ENCODE measurements around the gene EML1. TPM values are rescaled to one million over a fixed set of nuclear protein-coding genes. Genes with fewer than 3 reads are reported as not detected.

The EML1 gene
- total RNA-seq, 1 experiment from 2014 or later, result 12.0 TPM

- H3K4me1 ChIP-seq (ENCODE audit: insufficient read depth, low read length), result peaks cover 23% of the 10 kb centered on the region
- no peaks in the 10 kb centered on the region for H3K9me2 ChIP-seq (replicated peaks; ENCODE audit: low read length)
- H3K27ac ChIP-seq (ENCODE audit: low read length), result no peak overlapping the region
- H3K79me2 ChIP-seq (ENCODE audit: low read length), result peaks cover 17% of the 10 kb centered on the region
- H4K20me1 ChIP-seq (ENCODE audit: low read length), result 0 out of 2 replicates have a peak, but pooled peaks cover 4% of the 10 kb centered on the region
- ChIA-PET CTCF (interaction anchor here (0.6 kb wide), 1 partner anchor 176 kb away, joined by 3 read pairs; no protein-coding TSS in a partner anchor), POLR2A (ENCODE audit: unreplicated experiment) (no interaction called here)
- no peak for DNase-seq
- TF ChIP-seq EZH2phosphoT487 (IDR thresholded peaks at IDR 0.05; ENCODE audit: borderline replicate concordance, low read length), result no peak
- no peak for TF ChIP-seq CTCF (conservative IDR thresholded peaks at IDR 0.05; ENCODE audit: low read depth, low read length)
- TF ChIP-seq EZH2 (IDR thresholded peaks at IDR 0.05; ENCODE audit: low read length, unreplicated experiment), result no peak
- H3K4me3 ChIP-seq (ENCODE audit: low read length), result no peak overlapping the region
- H3K4me2 ChIP-seq (ENCODE audit: low read length), result no peak overlapping the region
- H3K36me3 ChIP-seq (ENCODE audit: low read depth, low read length), result no peaks in the 10 kb centered on the region
- ATAC-seq, result no peak
- no peaks in the 10 kb centered on the region for H3F3A ChIP-seq (ENCODE audit: low read length, unreplicated experiment)
- intact Hi-C loops (cut with micrococcal nuclease), result no loop called here
- no TSS peak for BruUV-seq (replicated peaks)
- no peak overlapping the region for H3K9ac ChIP-seq (ENCODE audit: low read length)
- no peaks in the 10 kb centered on the region for H3K27me3 ChIP-seq (ENCODE audit: low read length)
- H3K9me3 ChIP-seq (ENCODE audit: low read length), result no peaks in the 10 kb centered on the region
- H2AFZ ChIP-seq (ENCODE audit: low read length), result no peak overlapping the region
Measured at GRCh38 chr14:99797231-99797630, 4.0 kb downstream of the EML1 start.

- TF ChIP-seq EZH2 (IDR thresholded peaks at IDR 0.05; ENCODE audit: low read length, unreplicated experiment), result no peak
- no peak for TF ChIP-seq CTCF (conservative IDR thresholded peaks at IDR 0.05; ENCODE audit: low read depth, low read length)
- no peak for TF ChIP-seq EZH2phosphoT487 (IDR thresholded peaks at IDR 0.05; ENCODE audit: borderline replicate concordance, low read length)
- POLR2A ChIA-PET (ENCODE audit: unreplicated experiment), result no interaction called here
- H3K79me2 ChIP-seq (ENCODE audit: low read length), result 0 out of 2 replicates have a peak, but pooled peaks cover 10% of the 10 kb centered on the region
Measured at GRCh38 chr14:99800781-99801180, 7.6 kb downstream of the EML1 start.

GRCh38 chr14:99802301-99803105 lies 9.3 kb downstream of the EML1 start:
- ChIA-PET CTCF (no interaction called here), POLR2A (ENCODE audit: unreplicated experiment) (interaction anchor here (0.5 kb wide), 1 partner anchor 9 kb away, joined by 4 read pairs; the partner anchor contains the start of gene EML1)
- Histone ChIP-seq H2AFZ (ENCODE audit: low read length) (no peak overlapping the region), H3K9ac (ENCODE audit: low read length) (no peak overlapping the region), H3K27me3 (ENCODE audit: low read length) (no peaks in the 10 kb centered on the region), H3F3A (ENCODE audit: low read length, unreplicated experiment) (no peaks in the 10 kb centered on the region), H3K9me3 (ENCODE audit: low read length) (no peaks in the 10 kb centered on the region), H3K36me3 (ENCODE audit: low read depth, low read length) (no peaks in the 10 kb centered on the region), H3K79me2 (ENCODE audit: low read length) (no peaks in the 10 kb centered on the region), H3K9me2 (replicated peaks; ENCODE audit: low read length) (no peaks in the 10 kb centered on the region), H3K4me3 (ENCODE audit: low read length) (no peak overlapping the region), H4K20me1 (ENCODE audit: low read length) (no peaks in the 10 kb centered on the region), H3K4me2 (ENCODE audit: low read length) (no peak overlapping the region), H3K4me1 (ENCODE audit: insufficient read depth, low read length) (peaks cover 18% of the 10 kb centered on the region), H3K27ac (ENCODE audit: low read length) (no peak overlapping the region)
- intact Hi-C loops (cut with micrococcal nuclease), result no loop called here
- ATAC-seq, result peak; percentile 87
- no TSS peak for BruUV-seq (replicated peaks)
- DNase-seq, result peak; percentile 38
- no peak for TF ChIP-seq EZH2 (IDR thresholded peaks at IDR 0.05; ENCODE audit: low read length, unreplicated experiment)
- no peak for TF ChIP-seq CTCF (conservative IDR thresholded peaks at IDR 0.05; ENCODE audit: low read depth, low read length)
- no peak for TF ChIP-seq EZH2phosphoT487 (IDR thresholded peaks at IDR 0.05; ENCODE audit: borderline replicate concordance, low read length)

More at GRCh38 chr14:99800781-99801180, 7.6 kb downstream of the EML1 start:
- Histone ChIP-seq H3K27me3 (ENCODE audit: low read length) (no peaks in the 10 kb centered on the region), H3F3A (ENCODE audit: low read length, unreplicated experiment) (no peaks in the 10 kb centered on the region), H3K9ac (ENCODE audit: low read length) (no peak overlapping the region), H3K4me2 (ENCODE audit: low read length) (no peak overlapping the region), H2AFZ (ENCODE audit: low read length) (no peak overlapping the region), H3K9me2 (replicated peaks; ENCODE audit: low read length) (no peaks in the 10 kb centered on the region), H3K36me3 (ENCODE audit: low read depth, low read length) (no peaks in the 10 kb centered on the region), H3K4me1 (ENCODE audit: insufficient read depth, low read length) (peaks cover 15% of the 10 kb centered on the region), H3K4me3 (ENCODE audit: low read length) (no peak overlapping the region), H4K20me1 (ENCODE audit: low read length) (no peaks in the 10 kb centered on the region), H3K9me3 (ENCODE audit: low read length) (no peaks in the 10 kb centered on the region), H3K27ac (ENCODE audit: low read length) (no peak overlapping the region)
- ATAC-seq (no peak), DNase-seq (no peak)
- CTCF ChIA-PET, result no interaction called here
- intact Hi-C loops (cut with micrococcal nuclease), result no loop called here
- BruUV-seq (replicated peaks), result no TSS peak

All from PC-3 (cell line).